DND-41 (cell line): ENCODE results near the gene C6orf120.

Experiments
- ATAC-seq: fragments of 200-7000 bp; cut with Tn5 transposase; 3 replicates; pipeline ENCODE4 v1.9.1; 2021; ENCODE audit warnings: low read depth; ENCODE audit not compliant: insufficient read depth
- DNase-seq: peaks from one replicate; pipeline ENCODE4 v3.0.0-alpha.2; 2020
- H2AFZ ChIP-seq: 2 replicates; pipeline ENCODE4 v1.6.0; 2012; ENCODE audit warnings: low read depth, low read length
- H3K27ac ChIP-seq: 2 replicates; pipeline ENCODE4 v1.5.1; 2012; ENCODE audit warnings: low read length, inconsistent platforms
- H3K27me3 ChIP-seq: fragments of 200-600 bp; sonication (generic); 2 replicates; pipeline ENCODE4 v1.6.0; 2012; ENCODE audit warnings: low read length, mild to moderate bottlenecking, inconsistent platforms; ENCODE audit not compliant: insufficient read depth, poor library complexity
- H3K36me3 ChIP-seq: 2 replicates; pipeline ENCODE4 v1.5.1; 2012; ENCODE audit warnings: low read length, inconsistent platforms; ENCODE audit not compliant: insufficient read depth
- H3K4me1 ChIP-seq: 2 replicates; pipeline ENCODE4 v1.5.1; 2012; ENCODE audit warnings: mild to moderate bottlenecking, low read length; ENCODE audit not compliant: insufficient read depth
- H3K4me2 ChIP-seq: 2 replicates; pipeline ENCODE4 v1.6.0; 2012; ENCODE audit warnings: mild to moderate bottlenecking, moderate library complexity, low read length, inconsistent platforms; ENCODE audit not compliant: insufficient read depth
- H3K4me3 ChIP-seq, 2 experiments: fragments of 200-600 bp in 1 of 2; shearing (Covaris generic) in 1 of 2; 2 replicates each; pipeline ENCODE4 v1.5.1; 2012 to 2016; ENCODE audit warnings: inconsistent platforms in 2 of 2, low read length in 2 of 2, mild to moderate bottlenecking in 2 of 2, low read depth in 1 of 2, moderate library complexity in 1 of 2
- H3K79me2 ChIP-seq: 2 replicates; pipeline ENCODE4 v1.6.0; 2012; ENCODE audit warnings: low read length, inconsistent platforms; ENCODE audit not compliant: insufficient read depth
- H3K9ac ChIP-seq: 2 replicates; pipeline ENCODE4 v1.6.0; 2012; ENCODE audit warnings: low read depth, mild to moderate bottlenecking, inconsistent platforms, low read length, moderate library complexity
- H3K9me3 ChIP-seq: 2 replicates; pipeline ENCODE4 v1.5.1; 2012; ENCODE audit warnings: low read length, moderate library complexity, mild to moderate bottlenecking, inconsistent platforms; ENCODE audit not compliant: insufficient read depth, severe bottlenecking
- H4K20me1 ChIP-seq: 2 replicates; pipeline ENCODE4 v1.6.0; 2012; ENCODE audit warnings: low read length; ENCODE audit not compliant: insufficient read depth
- CTCF ChIP-seq: IDR thresholded peaks from 2 replicates; pipeline ENCODE4 v1.5.1; 2012; ENCODE audit warnings: borderline replicate concordance, low read length, moderate library complexity, mild to moderate bottlenecking; ENCODE audit not compliant: poor library complexity, severe bottlenecking; ENCODE audit errors: extremely low read depth
- EZH2 ChIP-seq: IDR thresholded peaks from 3 replicates; pipeline ENCODE4 v1.6.1; 2012; ENCODE audit warnings: borderline replicate concordance, low read depth, mild to moderate bottlenecking, moderate library complexity, low read length, inconsistent platforms; ENCODE audit not compliant: severe bottlenecking

Gene C6orf120

GRCh38 chr6:169654598-169655391 lies 47.1 kb upstream of the C6orf120 start:
- Histone ChIP-seq H4K20me1 (no peaks in the 10 kb centered on the region), H3K9ac (no peak overlapping the region), H3K27me3 (no peaks in the 10 kb centered on the region), H3K4me3 (no peak overlapping the region), H3K4me2 (no peak overlapping the region), H3K9me3 (no peaks in the 10 kb centered on the region), H3K79me2 (no peaks in the 10 kb centered on the region), H3K4me1 (no peaks in the 10 kb centered on the region), H3K36me3 (peaks cover 50% of the 10 kb centered on the region), H3K27ac (no peak overlapping the region), H2AFZ (no peak overlapping the region)
- no peak for TF ChIP-seq CTCF
- TF ChIP-seq EZH2: no peak
- peak; percentile 37 for DNase-seq
- ATAC-seq: peak; percentile 78

GRCh38 chr6:169656546-169657283 lies 45.2 kb upstream of the C6orf120 start:
- H3K79me2 ChIP-seq: no peaks in the 10 kb centered on the region
- no peak for TF ChIP-seq EZH2
- no peak for TF ChIP-seq CTCF
- H3K4me2 ChIP-seq: no peak overlapping the region
- H3K36me3 ChIP-seq: peaks cover 51% of the 10 kb centered on the region
- no peaks in the 10 kb centered on the region for H3K4me1 ChIP-seq
- no peaks in the 10 kb centered on the region for H4K20me1 ChIP-seq
- H3K27me3 ChIP-seq: no peaks in the 10 kb centered on the region
- H3K4me3 ChIP-seq: no peak overlapping the region
- H2AFZ ChIP-seq: no peak overlapping the region
- no peak for ATAC-seq
- DNase-seq: no peak
- no peak overlapping the region for H3K9ac ChIP-seq
- no peaks in the 10 kb centered on the region for H3K9me3 ChIP-seq
- no peak overlapping the region for H3K27ac ChIP-seq

GRCh38 chr6:169657284-169657610 lies 44.7 kb upstream of the C6orf120 start:
- DNase-seq (no peak), ATAC-seq (no peak)
- Histone ChIP-seq H3K9ac (no peak overlapping the region), H3K27ac (no peak overlapping the region), H3K9me3 (no peaks in the 10 kb centered on the region), H3K27me3 (no peaks in the 10 kb centered on the region), H3K4me2 (no peak overlapping the region), H3K4me1 (no peaks in the 10 kb centered on the region), H3K36me3 (peaks cover 48% of the 10 kb centered on the region), H3K79me2 (no peaks in the 10 kb centered on the region), H3K4me3 (no peak overlapping the region), H4K20me1 (no peaks in the 10 kb centered on the region), H2AFZ (no peak overlapping the region)
- TF ChIP-seq CTCF (no peak), EZH2 (no peak)
